ENCODE results near the gene CCT5.
"Not testable (repeated sequence)": the region's sequence is repeated elsewhere in the genome, so short reads cannot be mapped to it uniquely, and the experiment has no call there.

Gene CCT5

GRCh38 chr5:10228288-10228687, 21.8 kb upstream of the CCT5 start:
- Histone ChIP-seq H3K4me1 (ENCODE audit: insufficient read depth, low read length) (no peaks in the 10 kb centered on the region), H3K9me3 (ENCODE audit: low read length) (peaks cover 2% of the 10 kb centered on the region), H3K36me3 (ENCODE audit: insufficient read depth, low read length) (peaks cover 3% of the 10 kb centered on the region), H3K4me3 (ENCODE audit: low read length) (no peak overlapping the region), H2AFZ (ENCODE audit: low read depth, low read length) (no peak overlapping the region), H3K27me3 (ENCODE audit: insufficient read depth, low read length) (no peaks in the 10 kb centered on the region)

- H3K4me1 ChIP-seq (ENCODE audit: insufficient read depth, low read length): no peaks in the 10 kb centered on the region
- H3K36me3 ChIP-seq (ENCODE audit: insufficient read depth, low read length): peaks cover 3% of the 10 kb centered on the region
- no peak overlapping the region for H3K4me3 ChIP-seq (ENCODE audit: low read length)
- H3K27me3 ChIP-seq (ENCODE audit: insufficient read depth, low read length): no peaks in the 10 kb centered on the region
- H2AFZ ChIP-seq (ENCODE audit: low read depth, low read length): no peak overlapping the region
- peaks cover under 1% of the 10 kb centered on the region for H3K9me3 ChIP-seq (ENCODE audit: low read length)
Observed at GRCh38 chr5:10229306-10230048, 20.6 kb upstream of the CCT5 start.

GRCh38 chr5:10232386-10232785, 17.7 kb upstream of the CCT5 start:
- Histone ChIP-seq H3K4me1 (ENCODE audit: insufficient read depth, low read length) (no peaks in the 10 kb centered on the region), H2AFZ (ENCODE audit: low read depth, low read length) (no peak overlapping the region), H3K36me3 (ENCODE audit: insufficient read depth, low read length) (peaks cover 22% of the 10 kb centered on the region), H3K27me3 (ENCODE audit: insufficient read depth, low read length) (no peaks in the 10 kb centered on the region), H3K9me3 (ENCODE audit: low read length) (no peaks in the 10 kb centered on the region), H3K4me3 (ENCODE audit: low read length) (no peak overlapping the region)

- Histone ChIP-seq H3K4me1 (ENCODE audit: insufficient read depth, low read length) (no peaks in the 10 kb centered on the region), H2AFZ (ENCODE audit: low read depth, low read length) (no peak overlapping the region), H3K4me3 (ENCODE audit: low read length) (no peak overlapping the region), H3K9me3 (ENCODE audit: low read length) (no peaks in the 10 kb centered on the region), H3K27me3 (ENCODE audit: insufficient read depth, low read length) (no peaks in the 10 kb centered on the region), H3K36me3 (ENCODE audit: insufficient read depth, low read length) (peaks cover 24% of the 10 kb centered on the region)
Observed at GRCh38 chr5:10233011-10233410, 17.1 kb upstream of the CCT5 start.

GRCh38 chr5:10233505-10233904, 16.6 kb upstream of the CCT5 start:
- no peak overlapping the region for H2AFZ ChIP-seq (ENCODE audit: low read depth, low read length)
- H3K36me3 ChIP-seq (ENCODE audit: insufficient read depth, low read length): peaks cover 27% of the 10 kb centered on the region
- no peak overlapping the region for H3K4me3 ChIP-seq (ENCODE audit: low read length)
- no peaks in the 10 kb centered on the region for H3K4me1 ChIP-seq (ENCODE audit: insufficient read depth, low read length)
- no peaks in the 10 kb centered on the region for H3K27me3 ChIP-seq (ENCODE audit: insufficient read depth, low read length)
- H3K9me3 ChIP-seq (ENCODE audit: low read length): no peaks in the 10 kb centered on the region

GRCh38 chr5:10235350-10235749, 14.7 kb upstream of the CCT5 start:
- H3K4me1 ChIP-seq (ENCODE audit: insufficient read depth, low read length): no peaks in the 10 kb centered on the region
- H3K9me3 ChIP-seq (ENCODE audit: low read length): no peaks in the 10 kb centered on the region
- H3K4me3 ChIP-seq (ENCODE audit: low read length): no peak overlapping the region
- peaks cover 30% of the 10 kb centered on the region for H3K36me3 ChIP-seq (ENCODE audit: insufficient read depth, low read length)
- H2AFZ ChIP-seq (ENCODE audit: low read depth, low read length): no peak overlapping the region
- no peaks in the 10 kb centered on the region for H3K27me3 ChIP-seq (ENCODE audit: insufficient read depth, low read length)

- H3K4me3 ChIP-seq (ENCODE audit: low read length): no peak overlapping the region
- H3K9me3 ChIP-seq (ENCODE audit: low read length): peaks cover 1% of the 10 kb centered on the region
- H2AFZ ChIP-seq (ENCODE audit: low read depth, low read length): no peak overlapping the region
- H3K4me1 ChIP-seq (ENCODE audit: insufficient read depth, low read length): peaks cover under 1% of the 10 kb centered on the region
- peaks cover 3% of the 10 kb centered on the region for H3K36me3 ChIP-seq (ENCODE audit: insufficient read depth, low read length)
- no peaks in the 10 kb centered on the region for H3K27me3 ChIP-seq (ENCODE audit: insufficient read depth, low read length)
Observed at GRCh38 chr5:10243660-10244240, 6.3 kb upstream of the CCT5 start.

GRCh38 chr5:10244342-10244944, 5.6 kb upstream of the CCT5 start:
- Histone ChIP-seq H3K27me3 (ENCODE audit: insufficient read depth, low read length) (no peaks in the 10 kb centered on the region), H2AFZ (ENCODE audit: low read depth, low read length) (no peak overlapping the region), H3K4me3 (ENCODE audit: low read length) (no peak overlapping the region), H3K36me3 (ENCODE audit: insufficient read depth, low read length) (no peaks in the 10 kb centered on the region), H3K4me1 (ENCODE audit: insufficient read depth, low read length) (peaks cover 3% of the 10 kb centered on the region), H3K9me3 (ENCODE audit: low read length) (peaks cover 1% of the 10 kb centered on the region)

GRCh38 chr5:10246761-10247160, 3.3 kb upstream of the CCT5 start:
- H3K9me3 ChIP-seq (ENCODE audit: low read length): peaks cover 1% of the 10 kb centered on the region
- no peak overlapping the region for H2AFZ ChIP-seq (ENCODE audit: low read depth, low read length)
- peaks cover 3% of the 10 kb centered on the region for H3K36me3 ChIP-seq (ENCODE audit: insufficient read depth, low read length)
- peaks cover 9% of the 10 kb centered on the region for H3K4me1 ChIP-seq (ENCODE audit: insufficient read depth, low read length)
- H3K27me3 ChIP-seq (ENCODE audit: insufficient read depth, low read length): no peaks in the 10 kb centered on the region
- no peak overlapping the region for H3K4me3 ChIP-seq (ENCODE audit: low read length)

- H2AFZ ChIP-seq (ENCODE audit: low read depth, low read length); H3K9me3 ChIP-seq (ENCODE audit: low read length); H3K4me3 ChIP-seq (ENCODE audit: low read length); H3K36me3 ChIP-seq (ENCODE audit: insufficient read depth, low read length); H3K27me3 ChIP-seq (ENCODE audit: insufficient read depth, low read length): not testable (repeated sequence)
- H3K4me1 ChIP-seq (ENCODE audit: insufficient read depth, low read length): peaks cover 13% of the 10 kb centered on the region
Observed at GRCh38 chr5:10247217-10247616, 2.9 kb upstream of the CCT5 start.

GRCh38 chr5:10248378-10249260, 1.5 kb upstream of the CCT5 start:
- Histone ChIP-seq H3K4me3 (ENCODE audit: low read length) (peak overlapping the region; percentile 99), H3K4me1 (ENCODE audit: insufficient read depth, low read length) (peaks cover 13% of the 10 kb centered on the region), H3K36me3 (ENCODE audit: insufficient read depth, low read length) (peaks cover 12% of the 10 kb centered on the region)

GRCh38 chr5:10250806-10251276, 761 bp downstream of the CCT5 start:
- Histone ChIP-seq H3K27me3 (ENCODE audit: insufficient read depth, low read length) (no peaks in the 10 kb centered on the region), H3K4me1 (ENCODE audit: insufficient read depth, low read length) (peaks cover 13% of the 10 kb centered on the region)

More at GRCh38 chr5:10248378-10249260, 1.5 kb upstream of the CCT5 start:
- Histone ChIP-seq H3K27me3 (ENCODE audit: insufficient read depth, low read length) (no peaks in the 10 kb centered on the region), H2AFZ (ENCODE audit: low read depth, low read length) (peak overlapping the region; percentile 49), H3K9me3 (ENCODE audit: low read length) (no peaks in the 10 kb centered on the region)

GRCh38 chr5:10251405-10251804, 1.3 kb downstream of the CCT5 start:
- peaks cover 13% of the 10 kb centered on the region for H3K4me1 ChIP-seq (ENCODE audit: insufficient read depth, low read length)
- peak overlapping the region; percentile 99 for H3K4me3 ChIP-seq (ENCODE audit: low read length)
- H3K9me3 ChIP-seq (ENCODE audit: low read length): no peaks in the 10 kb centered on the region
- no peaks in the 10 kb centered on the region for H3K27me3 ChIP-seq (ENCODE audit: insufficient read depth, low read length)
- H3K36me3 ChIP-seq (ENCODE audit: insufficient read depth, low read length): peaks cover 39% of the 10 kb centered on the region
- no peak overlapping the region for H2AFZ ChIP-seq (ENCODE audit: low read depth, low read length)

More at GRCh38 chr5:10250806-10251276, 761 bp downstream of the CCT5 start:
- no peaks in the 10 kb centered on the region for H3K9me3 ChIP-seq (ENCODE audit: low read length)
- H3K4me3 ChIP-seq (ENCODE audit: low read length): peak overlapping the region; percentile 99
- H2AFZ ChIP-seq (ENCODE audit: low read depth, low read length): peak overlapping the region; percentile 79
- H3K36me3 ChIP-seq (ENCODE audit: insufficient read depth, low read length): peaks cover 33% of the 10 kb centered on the region

Data from neuron (in vitro differentiated cells).